ENCODE measurements around the gene MTUS2. TPM values are rescaled to one million over a fixed set of nuclear protein-coding genes. Genes with fewer than 3 reads are reported as not detected.

Gene MTUS2
- total and polyA plus RNA-seq, 2 experiments from 2014 or later, result 0.27 to 0.38 TPM

DNA sequence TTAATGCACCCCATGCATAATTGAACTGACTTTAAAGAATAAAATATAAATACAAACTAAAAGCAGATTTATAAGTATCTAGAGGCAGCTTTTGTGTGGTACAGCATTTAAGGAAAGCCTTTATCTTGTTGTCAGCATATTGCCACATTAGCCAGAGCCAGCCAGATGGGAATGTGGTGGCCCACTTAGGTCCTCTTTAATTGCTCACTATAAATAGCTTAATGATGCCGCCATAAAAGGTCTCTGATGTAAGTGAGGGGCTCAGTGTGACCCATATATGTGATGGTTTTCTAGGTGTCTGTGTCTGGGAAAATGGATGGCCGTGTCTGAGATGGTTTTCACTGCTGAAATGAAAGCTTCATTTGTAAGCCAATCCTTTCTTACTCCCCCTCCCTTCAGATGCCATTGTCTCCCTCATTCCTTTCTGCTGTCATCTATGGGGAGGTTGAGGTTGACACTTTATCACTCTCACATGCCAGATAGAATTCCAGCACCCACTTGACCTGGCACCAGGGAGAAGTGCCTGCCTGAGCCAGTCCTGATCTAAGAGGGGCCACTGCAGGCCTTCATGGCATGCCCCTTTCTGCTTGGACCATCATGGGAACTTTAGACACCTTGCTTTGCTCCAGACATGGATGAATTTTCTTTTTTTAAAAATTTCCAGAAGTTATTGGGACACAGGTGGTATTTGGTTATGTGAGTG, 135.3 kb downstream of the MTUS2 start:
- H3K4me2 ChIP-seq, result no peak overlapping the region
- no peaks in the 10 kb centered on the region for H3K36me3 Mint-ChIP-seq (ENCODE audit: low read depth)
- H3F3A ChIP-seq (replicated peaks; ENCODE audit: low read depth), result no peaks in the 10 kb centered on the region
- H4K20me1 ChIP-seq (replicated peaks; ENCODE audit: insufficient read depth), result no peaks in the 10 kb centered on the region
- DNase-seq (ENCODE audit: low spot score) (no peak), ATAC-seq (no peak)
- H3K4me3 ChIP-seq, result no peak overlapping the region
- H3K27ac ChIP-seq (ENCODE audit: low read depth), result no peak overlapping the region
- no peak overlapping the region for H2AFZ ChIP-seq
- TF ChIP-seq, protein P1, sequence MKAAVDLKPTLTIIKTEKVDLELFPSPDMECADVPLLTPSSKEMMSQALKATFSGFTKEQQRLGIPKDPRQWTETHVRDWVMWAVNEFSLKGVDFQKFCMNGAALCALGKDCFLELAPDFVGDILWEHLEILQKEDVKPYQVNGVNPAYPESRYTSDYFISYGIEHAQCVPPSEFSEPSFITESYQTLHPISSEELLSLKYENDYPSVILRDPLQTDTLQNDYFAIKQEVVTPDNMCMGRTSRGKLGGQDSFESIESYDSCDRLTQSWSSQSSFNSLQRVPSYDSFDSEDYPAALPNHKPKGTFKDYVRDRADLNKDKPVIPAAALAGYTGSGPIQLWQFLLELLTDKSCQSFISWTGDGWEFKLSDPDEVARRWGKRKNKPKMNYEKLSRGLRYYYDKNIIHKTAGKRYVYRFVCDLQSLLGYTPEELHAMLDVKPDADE (IDR thresholded peaks at IDR 0.05), result no peak
- TF ChIP-seq POLR2AphosphoS5 (IDR thresholded peaks at IDR 0.05; ENCODE audit: low read depth) (no peak), STAT1 (IDR thresholded peaks at IDR 0.05; ENCODE audit: unreplicated experiment) (no peak), ZNF331 (CRISPR knock-in tag; IDR thresholded peaks at IDR 0.05; ENCODE audit: low read depth) (no peak), EZH2 (IDR thresholded peaks at IDR 0.05; ENCODE audit: low read depth, unreplicated experiment) (no peak), JUNB (IDR thresholded peaks at IDR 0.05; ENCODE audit: unreplicated experiment) (no peak), EZH2phosphoT487 (IDR thresholded peaks at IDR 0.05; ENCODE audit: unreplicated experiment) (no peak), NANOG (IDR thresholded peaks at IDR 0.05; ENCODE audit: borderline replicate concordance) (no peak), CREB1 (CRISPR knock-in tag; IDR thresholded peaks at IDR 0.05; ENCODE audit: low read depth) (no peak), ZNF114 (CRISPR knock-in tag; IDR thresholded peaks at IDR 0.05) (no peak)
- TF ChIP-seq, protein P2, sequence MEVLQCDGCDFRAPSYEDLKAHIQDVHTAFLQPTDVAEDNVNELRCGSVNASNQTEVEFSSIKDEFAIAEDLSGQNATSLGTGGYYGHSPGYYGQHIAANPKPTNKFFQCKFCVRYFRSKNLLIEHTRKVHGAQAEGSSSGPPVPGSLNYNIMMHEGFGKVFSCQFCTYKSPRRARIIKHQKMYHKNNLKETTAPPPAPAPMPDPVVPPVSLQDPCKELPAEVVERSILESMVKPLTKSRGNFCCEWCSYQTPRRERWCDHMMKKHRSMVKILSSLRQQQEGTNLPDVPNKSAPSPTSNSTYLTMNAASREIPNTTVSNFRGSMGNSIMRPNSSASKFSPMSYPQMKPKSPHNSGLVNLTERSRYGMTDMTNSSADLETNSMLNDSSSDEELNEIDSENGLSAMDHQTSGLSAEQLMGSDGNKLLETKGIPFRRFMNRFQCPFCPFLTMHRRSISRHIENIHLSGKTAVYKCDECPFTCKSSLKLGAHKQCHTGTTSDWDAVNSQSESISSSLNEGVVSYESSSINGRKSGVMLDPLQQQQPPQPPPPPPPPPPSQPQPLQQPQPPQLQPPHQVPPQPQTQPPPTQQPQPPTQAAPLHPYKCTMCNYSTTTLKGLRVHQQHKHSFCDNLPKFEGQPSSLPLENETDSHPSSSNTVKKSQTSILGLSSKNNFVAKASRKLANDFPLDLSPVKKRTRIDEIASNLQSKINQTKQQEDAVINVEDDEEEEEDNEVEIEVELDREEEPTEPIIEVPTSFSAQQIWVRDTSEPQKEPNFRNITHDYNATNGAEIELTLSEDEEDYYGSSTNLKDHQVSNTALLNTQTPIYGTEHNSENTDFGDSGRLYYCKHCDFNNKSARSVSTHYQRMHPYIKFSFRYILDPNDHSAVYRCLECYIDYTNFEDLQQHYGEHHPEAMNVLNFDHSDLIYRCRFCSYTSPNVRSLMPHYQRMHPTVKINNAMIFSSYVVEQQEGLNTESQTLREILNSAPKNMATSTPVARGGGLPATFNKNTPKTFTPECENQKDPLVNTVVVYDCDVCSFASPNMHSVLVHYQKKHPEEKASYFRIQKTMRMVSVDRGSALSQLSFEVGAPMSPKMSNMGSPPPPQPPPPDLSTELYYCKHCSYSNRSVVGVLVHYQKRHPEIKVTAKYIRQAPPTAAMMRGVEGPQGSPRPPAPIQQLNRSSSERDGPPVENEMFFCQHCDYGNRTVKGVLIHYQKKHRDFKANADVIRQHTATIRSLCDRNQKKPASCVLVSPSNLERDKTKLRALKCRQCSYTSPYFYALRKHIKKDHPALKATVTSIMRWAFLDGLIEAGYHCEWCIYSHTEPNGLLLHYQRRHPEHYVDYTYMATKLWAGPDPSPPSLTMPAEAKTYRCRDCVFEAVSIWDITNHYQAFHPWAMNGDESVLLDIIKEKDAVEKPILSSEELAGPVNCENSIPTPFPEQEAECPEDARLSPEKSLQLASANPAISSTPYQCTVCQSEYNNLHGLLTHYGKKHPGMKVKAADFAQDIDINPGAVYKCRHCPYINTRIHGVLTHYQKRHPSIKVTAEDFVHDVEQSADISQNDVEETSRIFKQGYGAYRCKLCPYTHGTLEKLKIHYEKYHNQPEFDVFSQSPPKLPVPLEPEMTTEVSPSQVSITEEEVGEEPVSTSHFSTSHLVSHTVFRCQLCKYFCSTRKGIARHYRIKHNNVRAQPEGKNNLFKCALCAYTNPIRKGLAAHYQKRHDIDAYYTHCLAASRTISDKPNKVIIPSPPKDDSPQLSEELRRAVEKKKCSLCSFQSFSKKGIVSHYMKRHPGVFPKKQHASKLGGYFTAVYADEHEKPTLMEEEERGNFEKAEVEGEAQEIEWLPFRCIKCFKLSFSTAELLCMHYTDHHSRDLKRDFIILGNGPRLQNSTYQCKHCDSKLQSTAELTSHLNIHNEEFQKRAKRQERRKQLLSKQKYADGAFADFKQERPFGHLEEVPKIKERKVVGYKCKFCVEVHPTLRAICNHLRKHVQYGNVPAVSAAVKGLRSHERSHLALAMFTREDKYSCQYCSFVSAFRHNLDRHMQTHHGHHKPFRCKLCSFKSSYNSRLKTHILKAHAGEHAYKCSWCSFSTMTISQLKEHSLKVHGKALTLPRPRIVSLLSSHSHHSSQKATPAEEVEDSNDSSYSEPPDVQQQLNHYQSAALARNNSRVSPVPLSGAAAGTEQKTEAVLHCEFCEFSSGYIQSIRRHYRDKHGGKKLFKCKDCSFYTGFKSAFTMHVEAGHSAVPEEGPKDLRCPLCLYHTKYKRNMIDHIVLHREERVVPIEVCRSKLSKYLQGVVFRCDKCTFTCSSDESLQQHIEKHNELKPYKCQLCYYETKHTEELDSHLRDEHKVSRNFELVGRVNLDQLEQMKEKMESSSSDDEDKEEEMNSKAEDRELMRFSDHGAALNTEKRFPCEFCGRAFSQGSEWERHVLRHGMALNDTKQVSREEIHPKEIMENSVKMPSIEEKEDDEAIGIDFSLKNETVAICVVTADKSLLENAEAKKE (CRISPR knock-in tag; IDR thresholded peaks at IDR 0.05), result no peak
- TF ChIP-seq, protein P3, sequence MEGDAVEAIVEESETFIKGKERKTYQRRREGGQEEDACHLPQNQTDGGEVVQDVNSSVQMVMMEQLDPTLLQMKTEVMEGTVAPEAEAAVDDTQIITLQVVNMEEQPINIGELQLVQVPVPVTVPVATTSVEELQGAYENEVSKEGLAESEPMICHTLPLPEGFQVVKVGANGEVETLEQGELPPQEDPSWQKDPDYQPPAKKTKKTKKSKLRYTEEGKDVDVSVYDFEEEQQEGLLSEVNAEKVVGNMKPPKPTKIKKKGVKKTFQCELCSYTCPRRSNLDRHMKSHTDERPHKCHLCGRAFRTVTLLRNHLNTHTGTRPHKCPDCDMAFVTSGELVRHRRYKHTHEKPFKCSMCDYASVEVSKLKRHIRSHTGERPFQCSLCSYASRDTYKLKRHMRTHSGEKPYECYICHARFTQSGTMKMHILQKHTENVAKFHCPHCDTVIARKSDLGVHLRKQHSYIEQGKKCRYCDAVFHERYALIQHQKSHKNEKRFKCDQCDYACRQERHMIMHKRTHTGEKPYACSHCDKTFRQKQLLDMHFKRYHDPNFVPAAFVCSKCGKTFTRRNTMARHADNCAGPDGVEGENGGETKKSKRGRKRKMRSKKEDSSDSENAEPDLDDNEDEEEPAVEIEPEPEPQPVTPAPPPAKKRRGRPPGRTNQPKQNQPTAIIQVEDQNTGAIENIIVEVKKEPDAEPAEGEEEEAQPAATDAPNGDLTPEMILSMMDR (conservative IDR thresholded peaks at IDR 0.05; ENCODE audit: low read depth in 2 of 2), result no peak
- TF ChIP-seq, protein P4, sequence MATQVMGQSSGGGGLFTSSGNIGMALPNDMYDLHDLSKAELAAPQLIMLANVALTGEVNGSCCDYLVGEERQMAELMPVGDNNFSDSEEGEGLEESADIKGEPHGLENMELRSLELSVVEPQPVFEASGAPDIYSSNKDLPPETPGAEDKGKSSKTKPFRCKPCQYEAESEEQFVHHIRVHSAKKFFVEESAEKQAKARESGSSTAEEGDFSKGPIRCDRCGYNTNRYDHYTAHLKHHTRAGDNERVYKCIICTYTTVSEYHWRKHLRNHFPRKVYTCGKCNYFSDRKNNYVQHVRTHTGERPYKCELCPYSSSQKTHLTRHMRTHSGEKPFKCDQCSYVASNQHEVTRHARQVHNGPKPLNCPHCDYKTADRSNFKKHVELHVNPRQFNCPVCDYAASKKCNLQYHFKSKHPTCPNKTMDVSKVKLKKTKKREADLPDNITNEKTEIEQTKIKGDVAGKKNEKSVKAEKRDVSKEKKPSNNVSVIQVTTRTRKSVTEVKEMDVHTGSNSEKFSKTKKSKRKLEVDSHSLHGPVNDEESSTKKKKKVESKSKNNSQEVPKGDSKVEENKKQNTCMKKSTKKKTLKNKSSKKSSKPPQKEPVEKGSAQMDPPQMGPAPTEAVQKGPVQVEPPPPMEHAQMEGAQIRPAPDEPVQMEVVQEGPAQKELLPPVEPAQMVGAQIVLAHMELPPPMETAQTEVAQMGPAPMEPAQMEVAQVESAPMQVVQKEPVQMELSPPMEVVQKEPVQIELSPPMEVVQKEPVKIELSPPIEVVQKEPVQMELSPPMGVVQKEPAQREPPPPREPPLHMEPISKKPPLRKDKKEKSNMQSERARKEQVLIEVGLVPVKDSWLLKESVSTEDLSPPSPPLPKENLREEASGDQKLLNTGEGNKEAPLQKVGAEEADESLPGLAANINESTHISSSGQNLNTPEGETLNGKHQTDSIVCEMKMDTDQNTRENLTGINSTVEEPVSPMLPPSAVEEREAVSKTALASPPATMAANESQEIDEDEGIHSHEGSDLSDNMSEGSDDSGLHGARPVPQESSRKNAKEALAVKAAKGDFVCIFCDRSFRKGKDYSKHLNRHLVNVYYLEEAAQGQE (IDR thresholded peaks at IDR 0.05; ENCODE audit: unreplicated experiment), result no peak
- no peak overlapping the region for H3K4me3 Mint-ChIP-seq
- no peaks in the 10 kb centered on the region for H3K27me3 Mint-ChIP-seq (ENCODE audit: insufficient read depth, low read depth, poor library complexity)
- no peaks in the 10 kb centered on the region for H3K79me2 ChIP-seq (replicated peaks; ENCODE audit: insufficient read depth)
- no peaks in the 10 kb centered on the region for H3K9me3 Mint-ChIP-seq
- H3K4me1 Mint-ChIP-seq, result no peaks in the 10 kb centered on the region
- H3K9me2 ChIP-seq (ENCODE audit: insufficient read depth), result peaks cover 12% of the 10 kb centered on the region; the same call in 1 of the 2 replicates
- no peaks in the 10 kb centered on the region for H3K27me3 ChIP-seq (ENCODE audit: insufficient read depth)
- H3K4me1 ChIP-seq (ENCODE audit: insufficient read depth), result no peaks in the 10 kb centered on the region
- no peaks in the 10 kb centered on the region for H3K36me3 ChIP-seq (ENCODE audit: insufficient read depth)
- H3K27ac Mint-ChIP-seq, result no peak overlapping the region
